VCaP (cell line): ENCODE results near the gene TRDN.

Source experiments
- H3K27ac ChIP-seq: fragments of 450-650 bp; 2 replicates; pipeline ENCODE4 v1.5.1; 2017
- CTCF ChIP-seq: fragments of 450-650 bp; conservative IDR thresholded peaks from 2 replicates; pipeline ENCODE4 v1.5.1; 2017; ENCODE audit warnings: mild to moderate bottlenecking, moderate library complexity

Gene TRDN

GRCh38 chr6:123203928-123204327 lies 432.8 kb downstream of the TRDN start:
- TF ChIP-seq CTCF = no peak
- no peak overlapping the region for H3K27ac ChIP-seq

- TF ChIP-seq CTCF = no peak
- H3K27ac ChIP-seq = no peak overlapping the region
These were observed 434.8 kb downstream of the TRDN start for GRCh38 chr6:123201869-123202372.

- H3K27ac ChIP-seq = no peak overlapping the region
- TF ChIP-seq CTCF = no peak
These were observed 443.5 kb downstream of the TRDN start for GRCh38 chr6:123193298-123193697.

GRCh38 chr6:123189816-123190215 lies 446.9 kb downstream of the TRDN start:
- no peak for TF ChIP-seq CTCF
- no peak overlapping the region for H3K27ac ChIP-seq

GRCh38 chr6:123182998-123183397 lies 453.8 kb downstream of the TRDN start:
- TF ChIP-seq CTCF = no peak
- H3K27ac ChIP-seq = no peak overlapping the region

- H3K27ac ChIP-seq = no peak overlapping the region
- TF ChIP-seq CTCF = no peak
These were observed 460.0 kb downstream of the TRDN start for GRCh38 chr6:123176706-123177105.

GRCh38 chr6:123171341-123172115 lies 465.2 kb downstream of the TRDN start:
- no peak for TF ChIP-seq CTCF
- no peak overlapping the region for H3K27ac ChIP-seq
